Endodermal cell (in vitro differentiated cells): ENCODE measurements around the gene CDH23. TPM values are rescaled to one million over a fixed set of nuclear protein-coding genes. Genes with fewer than 3 reads are reported as not detected.

ENCODE experiments used
- DNase-seq: peaks from one replicate; pipeline ENCODE4 v3.0.0-alpha.2; 2017
- H3K27ac ChIP-seq: 2 replicates; pipeline ENCODE4 v1.5.1; 2013; ENCODE audit warnings: mild to moderate bottlenecking, low read depth, low read length, moderate library complexity
- H3K27me3 ChIP-seq: 2 replicates; pipeline ENCODE4 v1.6.1; 2013; ENCODE audit warnings: mild to moderate bottlenecking, low read length, moderate library complexity; ENCODE audit not compliant: insufficient read depth, control insufficient read depth, poor library complexity, severe bottlenecking
- H3K36me3 ChIP-seq: 2 replicates; pipeline ENCODE4 v1.7.0; 2013; ENCODE audit warnings: mild to moderate bottlenecking, low read length, moderate library complexity; ENCODE audit not compliant: control insufficient read depth, insufficient read depth
- H3K4me1 ChIP-seq: one replicate; pipeline ENCODE4 v1.7.0; 2013; ENCODE audit warnings: low read length; ENCODE audit not compliant: control insufficient read depth, insufficient read depth
- H3K4me3 ChIP-seq: 2 replicates; pipeline ENCODE4 v1.5.1; 2013; ENCODE audit warnings: mild to moderate bottlenecking, low read length, moderate library complexity
- H3K9ac ChIP-seq: 2 replicates; pipeline ENCODE4 v1.6.1; 2013; ENCODE audit warnings: mild to moderate bottlenecking, low read length, moderate library complexity; ENCODE audit not compliant: poor library complexity, severe bottlenecking; ENCODE audit errors: extremely low read depth
- H3K9me3 ChIP-seq: 2 replicates; pipeline ENCODE4 v1.6.1; 2013; ENCODE audit warnings: mild to moderate bottlenecking, low read length, moderate library complexity; ENCODE audit not compliant: control insufficient read depth
- H3K27ac Mint-ChIP-seq: 2 replicates; pipeline ENCODE4 v1.8.0; 2020; ENCODE audit warnings: mixed read lengths
- H3K27me3 Mint-ChIP-seq: 2 replicates; pipeline ENCODE4 v1.8.0; 2021; ENCODE audit warnings: mild to moderate bottlenecking, mixed read lengths; ENCODE audit not compliant: insufficient read depth
- H3K36me3 Mint-ChIP-seq: 2 replicates; pipeline ENCODE4 v1.8.0; 2020; ENCODE audit warnings: low read depth, mixed read lengths
- H3K4me1 Mint-ChIP-seq: 2 replicates; pipeline ENCODE4 v1.8.0; 2020; ENCODE audit warnings: mixed read lengths
- H3K4me3 Mint-ChIP-seq: 2 replicates; pipeline ENCODE4 v1.8.0; 2020; ENCODE audit warnings: mild to moderate bottlenecking, moderate library complexity, mixed read lengths
- H3K9me3 Mint-ChIP-seq: 2 replicates; pipeline ENCODE4 v1.8.0; 2020; ENCODE audit warnings: mild to moderate bottlenecking, mixed read lengths
- CTCF ChIP-seq: fragments of 200-600 bp; sonication (generic); conservative IDR thresholded peaks from 2 replicates; pipeline ENCODE4 v1.5.0; 2021; ENCODE audit warnings: antibody characterized with exemption, mild to moderate bottlenecking
- WGBS, 2 experiments: methylation state at CpG; one replicate each; pipeline versions ENCODE4 v1.1.5 to v1.1.7; 2013; ENCODE audit warnings: missing lambda C conversion rate in 2 of 2, mixed read lengths in 1 of 2; ENCODE audit not compliant: insufficient coverage in 1 of 2, insufficient read length in 1 of 2; 5-methylcytosine and 5-hydroxymethylcytosine counted together
- total RNA-seq, 2 donors: library from RNA; stranded (reverse); fragmentation: NEBNext Ultra II Directional in 1 of 2; extraction: Animal tissue kit (Norgen Biotek cat#: 25700) in 1 of 2; gene quantifications; 2 replicates in 1 of 2; 3 replicates in 1 of 2; pipeline ENCODE4 v1.2.1, GENCODE V29; 2021

Gene CDH23
- total RNA-seq, 2 donors from 2014 or later: 2.1 to 4.2 TPM

GRCh38 chr10:71371750-71372166 is 25.0 kb upstream of the CDH23 start:
- H3K4me1 Mint-ChIP-seq: peaks cover 7% of the 10 kb centered on the region

GRCh38 chr10:71372882-71373495 is 23.7 kb upstream of the CDH23 start:
- no peak for TF ChIP-seq CTCF
- no peak overlapping the region for H3K4me3 Mint-ChIP-seq
- no peaks in the 10 kb centered on the region for H3K27me3 ChIP-seq
- H3K27me3 Mint-ChIP-seq: no peaks in the 10 kb centered on the region
- no peaks in the 10 kb centered on the region for H3K9me3 ChIP-seq
- peak overlapping the region; percentile 50 for H3K27ac Mint-ChIP-seq
- H3K27ac ChIP-seq: no peak overlapping the region
- no peaks in the 10 kb centered on the region for H3K4me1 ChIP-seq
- H3K36me3 Mint-ChIP-seq: no peaks in the 10 kb centered on the region
- peaks cover 10% of the 10 kb centered on the region for H3K4me1 Mint-ChIP-seq
- H3K9ac ChIP-seq: no peak overlapping the region
- no peaks in the 10 kb centered on the region for H3K9me3 Mint-ChIP-seq
- peak; percentile 85 for DNase-seq
- H3K36me3 ChIP-seq: no peaks in the 10 kb centered on the region
- H3K4me3 ChIP-seq: no peak overlapping the region
- WGBS, 2 experiments: 74 to 78% methylated on average over 4 to 10 of the region's 10 CpGs

More at GRCh38 chr10:71371750-71372166, 25.0 kb upstream of the CDH23 start:
- Mint-ChIP-seq H3K27me3 (no peaks in the 10 kb centered on the region), H3K4me3 (no peak overlapping the region), H3K9me3 (no peaks in the 10 kb centered on the region), H3K36me3 (no peaks in the 10 kb centered on the region), H3K27ac (no peak overlapping the region)
- no peaks in the 10 kb centered on the region for H3K36me3 ChIP-seq
- whole genome bisulfite sequencing, 2 experiments: 90 to 93% methylated on average over 6 of the region's 6 CpGs
- no peaks in the 10 kb centered on the region for H3K4me1 ChIP-seq
- H3K27me3 ChIP-seq: no peaks in the 10 kb centered on the region
- H3K4me3 ChIP-seq: no peak overlapping the region
- DNase-seq: no peak
- TF ChIP-seq CTCF: no peak
- no peak overlapping the region for H3K9ac ChIP-seq
- no peak overlapping the region for H3K27ac ChIP-seq
- H3K9me3 ChIP-seq: no peaks in the 10 kb centered on the region

GRCh38 chr10:71374481-71375233 is 22.1 kb upstream of the CDH23 start:
- TF ChIP-seq CTCF: no peak
- no peaks in the 10 kb centered on the region for H3K9me3 Mint-ChIP-seq
- no peaks in the 10 kb centered on the region for H3K36me3 ChIP-seq
- no peaks in the 10 kb centered on the region for H3K4me1 ChIP-seq
- H3K4me3 Mint-ChIP-seq: no peak overlapping the region
- no peak overlapping the region for H3K9ac ChIP-seq
- H3K27ac Mint-ChIP-seq: no peak overlapping the region
- peaks cover 10% of the 10 kb centered on the region for H3K4me1 Mint-ChIP-seq
- no peak overlapping the region for H3K4me3 ChIP-seq
- no peak overlapping the region for H3K27ac ChIP-seq
- no peaks in the 10 kb centered on the region for H3K9me3 ChIP-seq
- H3K27me3 ChIP-seq: no peaks in the 10 kb centered on the region
- no peak for DNase-seq
- WGBS, 2 experiments: 93% methylated on average over 9 to 11 of the region's 11 CpGs
- H3K36me3 Mint-ChIP-seq: no peaks in the 10 kb centered on the region
- H3K27me3 Mint-ChIP-seq: peaks cover 2% of the 10 kb centered on the region
